IPS-NIHi7 (cell line): ENCODE measurements around the gene GALNT18.

Experiments
- DNase-seq: peaks from one replicate; pipeline ENCODE4 v3.0.0; 2012; ENCODE audit warnings: mixed read lengths; ENCODE audit errors: extremely low spot score

Gene GALNT18

GRCh38 chr11:11588243-11588642 is 33.6 kb downstream of the GALNT18 start:
- DNase-seq: no peak

GRCh38 chr11:11587122-11587521 is 34.7 kb downstream of the GALNT18 start:
- DNase-seq: no peak

GRCh38 chr11:11586465-11586864 is 35.3 kb downstream of the GALNT18 start:
- DNase-seq: no peak

- DNase-seq: no peak
Measured at GRCh38 chr11:11584937-11585336, 36.9 kb downstream of the GALNT18 start.

- DNase-seq: no peak
Measured at GRCh38 chr11:11584530-11584810, 37.3 kb downstream of the GALNT18 start.

GRCh38 chr11:11583801-11584529 is 37.8 kb downstream of the GALNT18 start:
- no peak for DNase-seq

GRCh38 chr11:11582011-11582701 is 39.6 kb downstream of the GALNT18 start:
- no peak for DNase-seq

- DNase-seq: no peak
Measured at GRCh38 chr11:11581481-11581880, 40.3 kb downstream of the GALNT18 start.

- no peak for DNase-seq
Measured at GRCh38 chr11:11580841-11581411, 40.9 kb downstream of the GALNT18 start.

- no peak for DNase-seq
Measured at GRCh38 chr11:11580012-11580411, 41.8 kb downstream of the GALNT18 start.

- no peak for DNase-seq
Measured at GRCh38 chr11:11579012-11579988, 42.5 kb downstream of the GALNT18 start.

GRCh38 chr11:11577932-11578911 is 43.6 kb downstream of the GALNT18 start:
- DNase-seq: no peak

- DNase-seq: no peak
Measured at GRCh38 chr11:11577251-11577855, 44.5 kb downstream of the GALNT18 start.

- no peak for DNase-seq
Measured at GRCh38 chr11:11574373-11575287, 47.2 kb downstream of the GALNT18 start.

- no peak for DNase-seq
Measured at GRCh38 chr11:11572386-11572785, 49.4 kb downstream of the GALNT18 start.

- DNase-seq: no peak
Measured at GRCh38 chr11:11571893-11572292, 49.9 kb downstream of the GALNT18 start.

- DNase-seq: no peak
Measured at GRCh38 chr11:11570823-11571222, 51.0 kb downstream of the GALNT18 start.

GRCh38 chr11:11569936-11570491 is 51.8 kb downstream of the GALNT18 start:
- DNase-seq: no peak

- no peak for DNase-seq
Measured at GRCh38 chr11:11568651-11569229, 53.1 kb downstream of the GALNT18 start.
